GM12874 (cell line): Measurements from ENCODE around the gene PRUNE2.

Source experiments
- TF ChIP-seq, protein P1 (sequence below): IDR thresholded peaks from 2 replicates; pipeline ENCODE4 v1.5.1; 2011; ENCODE audit warnings: low read depth, mild to moderate bottlenecking, control low read depth, low read length, moderate library complexity; ENCODE audit not compliant: insufficient read depth

PRUNE2 gene

DNA sequence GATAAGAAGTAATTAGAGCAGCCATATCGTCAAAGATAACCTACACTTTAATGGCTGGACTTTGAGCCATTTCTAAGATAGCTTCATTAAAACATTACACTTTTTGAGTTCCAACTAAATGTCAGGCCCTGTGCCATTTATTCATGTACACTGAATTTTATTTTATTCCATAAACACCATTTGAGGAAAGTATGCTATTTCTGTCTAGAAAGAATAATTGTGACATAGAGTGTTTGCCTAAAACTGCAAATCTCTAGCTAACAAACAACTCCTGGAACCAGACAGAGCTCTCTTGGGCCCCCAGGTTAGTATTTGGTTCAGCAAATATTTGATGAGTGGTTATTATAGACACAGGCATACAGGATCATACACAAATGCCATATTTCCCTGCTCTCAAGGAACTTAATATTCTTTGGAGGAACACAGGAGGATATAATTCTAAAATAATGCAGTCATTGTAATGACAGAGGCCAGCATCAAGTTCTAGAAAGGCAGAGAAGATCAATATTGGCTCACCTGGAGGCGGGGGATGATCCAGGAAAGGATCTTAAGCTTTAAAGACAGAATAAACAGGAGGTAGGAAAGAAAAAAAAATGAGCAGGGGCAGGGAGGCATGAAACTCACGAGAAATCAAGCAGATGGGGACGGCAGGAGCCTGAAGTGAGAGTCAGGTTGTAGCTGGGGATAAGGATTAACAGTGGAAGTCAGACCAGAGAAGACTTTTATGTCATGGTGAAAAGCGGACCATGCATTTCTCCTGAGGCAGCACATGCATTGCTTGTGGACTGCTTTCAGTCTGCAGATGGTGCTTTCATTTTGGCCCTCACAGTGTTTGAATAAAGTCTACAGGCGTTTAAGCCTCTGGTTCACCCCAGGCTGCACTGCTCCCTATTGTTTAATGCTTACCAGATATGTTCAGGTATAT, 319.3 kb downstream of the PRUNE2 start:
- TF ChIP-seq, protein P1, sequence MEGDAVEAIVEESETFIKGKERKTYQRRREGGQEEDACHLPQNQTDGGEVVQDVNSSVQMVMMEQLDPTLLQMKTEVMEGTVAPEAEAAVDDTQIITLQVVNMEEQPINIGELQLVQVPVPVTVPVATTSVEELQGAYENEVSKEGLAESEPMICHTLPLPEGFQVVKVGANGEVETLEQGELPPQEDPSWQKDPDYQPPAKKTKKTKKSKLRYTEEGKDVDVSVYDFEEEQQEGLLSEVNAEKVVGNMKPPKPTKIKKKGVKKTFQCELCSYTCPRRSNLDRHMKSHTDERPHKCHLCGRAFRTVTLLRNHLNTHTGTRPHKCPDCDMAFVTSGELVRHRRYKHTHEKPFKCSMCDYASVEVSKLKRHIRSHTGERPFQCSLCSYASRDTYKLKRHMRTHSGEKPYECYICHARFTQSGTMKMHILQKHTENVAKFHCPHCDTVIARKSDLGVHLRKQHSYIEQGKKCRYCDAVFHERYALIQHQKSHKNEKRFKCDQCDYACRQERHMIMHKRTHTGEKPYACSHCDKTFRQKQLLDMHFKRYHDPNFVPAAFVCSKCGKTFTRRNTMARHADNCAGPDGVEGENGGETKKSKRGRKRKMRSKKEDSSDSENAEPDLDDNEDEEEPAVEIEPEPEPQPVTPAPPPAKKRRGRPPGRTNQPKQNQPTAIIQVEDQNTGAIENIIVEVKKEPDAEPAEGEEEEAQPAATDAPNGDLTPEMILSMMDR: no peak

DNA sequence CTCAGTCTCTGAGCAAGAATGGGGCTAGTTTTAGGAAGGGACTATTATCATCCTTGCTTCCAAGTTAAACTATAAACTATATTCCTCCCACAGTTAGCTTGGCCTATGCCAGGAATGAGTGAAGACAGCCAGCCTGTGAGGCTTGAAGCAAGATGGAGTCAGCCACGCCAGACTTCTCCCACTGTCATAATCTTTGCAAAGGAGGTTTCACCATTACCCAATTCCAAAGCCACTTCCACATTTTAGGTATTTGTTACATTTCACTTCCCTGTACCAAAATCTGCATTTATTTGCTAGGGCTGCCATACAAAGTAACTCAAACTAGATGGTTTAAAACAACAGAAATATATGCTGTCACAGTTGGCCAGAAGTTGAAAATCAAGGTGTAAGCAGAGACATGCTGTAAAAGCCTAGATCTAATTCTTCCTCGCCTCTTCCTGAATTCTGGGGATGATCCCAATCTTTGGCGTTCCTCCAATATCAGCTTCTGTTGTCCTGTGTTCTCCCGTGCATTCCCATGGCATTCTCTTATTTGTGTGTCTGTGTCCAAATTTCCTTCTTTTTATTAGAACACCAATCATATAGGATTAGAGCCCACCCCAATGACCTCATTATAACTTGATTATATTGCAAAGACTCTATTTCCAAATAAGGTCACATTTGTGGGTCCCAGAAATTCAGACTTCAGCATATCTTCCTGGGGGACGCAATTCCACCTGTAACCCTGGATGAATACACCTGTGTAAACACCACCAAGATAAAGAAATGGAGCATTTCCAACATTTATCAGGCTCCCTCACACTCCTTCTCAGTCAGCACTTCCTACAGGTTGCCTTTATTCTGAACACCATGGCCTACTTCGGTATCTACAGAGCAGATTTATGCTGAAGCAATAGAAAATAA, 320.2 kb downstream of the PRUNE2 start:
- TF ChIP-seq, protein P1: no peak

DNA sequence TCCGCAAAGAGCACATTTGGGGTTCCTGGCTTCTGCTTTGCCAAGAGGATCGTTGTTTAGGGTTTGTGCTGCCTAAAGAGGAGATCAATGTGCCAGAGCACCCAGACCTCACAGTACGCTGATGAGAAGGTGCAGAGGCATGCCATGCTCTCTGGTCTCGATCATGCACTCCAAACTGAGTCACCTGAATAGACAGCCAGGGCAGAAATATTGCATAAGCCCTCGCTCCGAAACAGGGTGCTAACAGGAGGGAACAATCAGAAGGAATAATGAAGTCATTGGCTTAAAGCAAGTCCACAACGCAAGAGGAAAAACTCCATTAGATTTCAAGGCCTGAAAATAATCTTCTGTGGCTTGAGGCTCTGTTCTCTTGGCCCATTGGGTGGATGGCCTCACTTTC, 322.7 kb downstream of the PRUNE2 start:
- TF ChIP-seq, protein P1: no peak

DNA sequence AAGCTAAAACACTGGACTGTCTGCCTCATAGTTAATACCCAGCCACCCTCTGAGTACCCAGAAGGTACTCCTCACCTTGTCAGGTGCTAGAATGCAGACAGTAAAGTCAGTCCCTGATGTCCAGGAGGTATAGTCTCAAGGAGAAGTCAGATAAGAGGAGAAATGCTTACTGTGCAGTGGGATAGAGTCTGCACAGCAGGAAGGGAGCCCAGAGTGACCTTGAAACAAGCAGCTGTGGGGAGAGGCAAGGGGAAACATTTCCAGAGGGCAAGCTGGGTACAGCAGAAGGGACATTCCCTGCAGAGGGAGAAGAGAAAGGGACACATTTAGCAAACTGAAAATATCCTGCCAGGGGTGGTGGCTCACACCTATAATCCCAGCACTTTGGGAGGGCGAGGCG, 324.2 kb downstream of the PRUNE2 start:
- TF ChIP-seq, protein P1: no peak

DNA sequence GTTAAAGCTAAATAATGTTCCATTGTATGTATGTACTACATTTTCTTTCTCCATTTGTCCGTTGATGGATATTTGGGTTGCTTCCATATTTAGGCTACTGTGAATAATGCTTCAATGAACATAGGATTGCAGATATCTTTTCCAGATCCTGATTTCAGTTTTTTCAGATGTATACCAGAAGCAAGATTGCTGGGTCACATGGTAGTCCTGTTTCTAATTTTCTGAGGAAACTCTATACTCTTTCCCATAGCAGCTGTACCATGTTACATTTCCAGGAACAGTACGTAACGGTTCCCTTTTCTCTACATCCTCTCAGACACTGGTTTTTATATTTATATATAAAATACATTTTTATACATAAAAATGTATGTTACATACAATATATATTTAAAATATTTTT, 325.1 kb downstream of the PRUNE2 start:
- TF ChIP-seq, protein P1: no peak

DNA sequence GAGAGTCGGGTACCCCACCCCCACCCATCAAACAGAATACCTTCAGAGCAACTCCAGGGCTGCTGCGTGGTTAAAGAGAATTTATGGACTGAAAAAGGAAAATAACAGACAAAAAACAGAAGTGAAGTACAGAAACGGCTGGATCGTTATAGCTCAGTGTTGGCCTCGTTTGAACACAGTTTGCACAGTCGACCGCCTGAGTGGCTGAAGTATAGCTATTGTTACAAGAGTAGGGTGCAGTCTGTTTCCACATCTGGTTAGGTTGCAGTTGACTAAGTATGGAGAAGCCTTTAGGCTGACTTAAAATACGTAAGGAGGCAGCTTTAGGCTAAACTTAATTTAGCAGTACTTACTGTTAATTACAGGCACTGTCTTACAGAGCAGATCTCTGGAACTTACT, 325.7 kb downstream of the PRUNE2 start:
- TF ChIP-seq, protein P1: no peak

DNA sequence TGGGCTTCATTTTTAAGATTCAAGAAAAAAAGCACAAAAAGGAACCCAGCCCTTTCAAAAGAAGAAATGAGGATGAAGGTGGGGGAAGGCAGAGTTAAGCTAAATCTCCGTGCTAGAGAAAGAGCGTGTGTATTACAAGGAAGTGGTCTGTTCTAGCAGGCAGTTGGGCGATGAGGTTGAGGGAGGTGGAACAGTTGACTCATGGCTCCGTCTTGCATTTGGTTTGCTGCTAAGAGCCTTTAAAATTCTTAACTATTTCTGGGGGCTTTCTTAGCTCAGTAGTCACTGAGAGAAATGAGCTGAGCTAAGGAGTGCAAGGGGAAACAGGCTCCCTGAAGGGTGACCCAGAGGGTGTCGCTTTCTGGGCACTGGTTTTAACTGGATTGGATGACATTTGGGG, 329.6 kb downstream of the PRUNE2 start:
- TF ChIP-seq, protein P1: no peak
